GM21529 (cell line): Measurements from ENCODE around the gene HS6ST3.

Experiments
- ATAC-seq: cut with Tn5 transposase; IDR thresholded peaks from one replicate; pipeline ENCODE4 v1.9.1; 2021; ENCODE audit not compliant: unreplicated experiment

The HS6ST3 gene

DNA sequence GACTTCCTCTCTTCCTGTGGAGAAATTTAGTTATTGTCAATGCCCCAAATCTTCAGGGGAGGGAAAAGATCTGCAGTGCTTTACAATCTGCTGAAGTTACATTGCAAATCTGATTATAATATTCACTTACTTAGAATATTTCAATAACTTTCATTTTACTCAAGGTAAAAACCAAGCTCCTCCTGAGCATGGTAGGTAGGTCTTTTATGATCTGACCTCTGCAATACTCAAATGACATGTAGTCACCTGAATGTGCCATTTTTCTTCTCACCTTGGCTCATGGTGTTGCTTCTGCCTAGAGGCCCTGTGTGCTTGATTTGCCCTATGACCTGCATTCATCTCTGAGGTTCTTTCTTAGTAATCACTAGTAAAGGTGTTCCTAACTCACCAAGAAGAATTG is 331.4 kb downstream of the HS6ST3 start:
- ATAC-seq, result no peak

DNA sequence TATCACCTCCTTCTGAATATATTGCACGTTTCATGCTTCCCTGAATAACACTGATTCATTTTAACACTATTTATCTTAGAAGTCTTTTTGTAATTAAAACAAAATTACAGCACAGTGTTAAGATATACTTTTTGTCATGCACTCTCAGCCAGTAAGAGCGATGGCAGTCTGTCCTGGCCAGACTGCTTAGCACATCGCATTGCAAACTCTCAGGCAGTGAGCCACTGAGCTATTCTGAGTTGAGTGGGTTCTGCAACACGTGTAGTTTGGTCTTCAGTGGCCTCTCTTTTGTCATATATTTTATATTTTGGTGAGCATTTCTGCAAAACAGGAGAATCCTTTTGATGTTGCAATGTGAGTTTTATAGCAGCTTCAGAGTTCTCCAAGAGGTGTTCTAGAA is 332.1 kb downstream of the HS6ST3 start:
- ATAC-seq, result no peak

DNA sequence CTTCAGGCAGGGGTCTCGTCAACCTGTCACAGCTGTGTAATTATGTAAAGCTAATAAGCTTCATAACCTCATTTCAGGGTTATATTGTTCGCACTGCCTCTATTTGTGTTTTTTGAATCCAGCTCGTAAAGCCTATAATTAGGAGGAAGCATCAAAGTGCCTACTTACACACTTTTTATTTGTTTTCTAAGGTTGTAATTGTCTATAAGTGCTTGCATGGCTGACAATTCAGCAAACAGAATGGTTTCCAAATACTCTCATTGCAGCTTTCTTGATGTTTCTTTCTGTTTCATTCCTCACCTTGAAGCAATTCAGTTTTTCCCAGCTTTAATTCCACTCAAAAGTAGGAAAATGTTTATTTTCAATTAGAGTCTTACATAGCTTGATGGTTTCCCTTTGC is 336.3 kb downstream of the HS6ST3 start:
- ATAC-seq, result no peak

DNA sequence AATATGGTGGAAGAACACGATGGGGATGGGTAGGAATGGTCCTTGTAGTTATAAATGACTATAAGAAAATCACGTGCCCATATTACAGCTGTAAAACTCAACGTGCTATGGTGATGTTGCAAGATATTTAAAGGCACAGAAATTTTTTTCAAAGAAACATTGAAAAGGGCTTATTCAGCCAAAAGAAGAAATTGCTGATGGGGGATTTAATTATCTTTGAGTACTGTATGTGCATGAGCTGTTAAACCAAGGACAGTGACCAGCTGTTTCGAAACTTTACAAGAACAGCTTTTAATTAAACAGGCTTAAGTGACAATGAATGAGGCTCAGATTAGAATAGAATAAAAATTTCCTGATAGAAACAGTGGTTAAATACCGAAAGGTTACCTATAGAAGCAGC is 339.0 kb downstream of the HS6ST3 start:
- no peak for ATAC-seq

DNA sequence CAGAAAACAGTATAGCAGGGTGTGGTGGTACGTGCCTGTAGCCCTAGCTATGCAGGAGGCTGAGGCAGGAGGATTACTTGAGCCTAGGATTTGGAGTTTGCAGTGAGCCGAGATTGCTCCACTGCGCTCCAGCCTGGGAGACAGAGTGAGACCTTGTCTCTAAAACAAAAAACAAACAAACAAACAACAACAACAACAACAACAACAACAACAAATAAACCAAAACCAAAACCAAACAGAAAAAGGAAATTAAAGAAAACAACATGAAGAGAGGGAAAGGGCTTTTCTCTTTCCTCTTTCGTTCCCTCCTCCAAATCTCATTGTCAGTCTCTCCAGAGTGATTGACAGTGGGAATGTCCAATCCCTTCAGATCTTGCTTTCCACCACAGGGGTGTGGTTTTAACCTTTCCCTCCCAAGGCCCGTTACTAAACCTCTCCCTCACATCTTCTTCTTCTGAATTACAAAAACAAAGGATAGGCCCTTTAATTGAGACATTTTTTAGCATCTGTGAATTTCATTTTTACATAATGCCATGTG is 341.2 kb downstream of the HS6ST3 start:
- no peak for ATAC-seq

DNA sequence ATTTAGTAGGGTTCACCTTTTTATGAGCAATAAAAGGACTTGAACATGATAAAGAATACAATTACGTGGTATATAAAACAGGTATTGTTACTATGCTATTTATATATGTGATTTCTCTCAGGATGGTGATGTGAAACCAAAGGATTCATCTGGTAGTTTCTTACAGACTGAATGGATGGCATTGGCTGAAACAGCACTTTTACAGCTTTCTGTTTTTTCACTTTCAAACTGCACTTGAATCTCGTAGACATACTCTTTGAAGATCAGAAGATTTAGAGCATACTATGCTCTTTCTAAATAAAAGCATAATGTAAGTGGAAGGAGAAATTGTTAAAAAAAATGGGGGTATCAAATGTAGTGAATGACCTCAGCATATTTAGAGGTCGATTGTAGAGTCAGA is 354.8 kb downstream of the HS6ST3 start:
- no peak for ATAC-seq

DNA sequence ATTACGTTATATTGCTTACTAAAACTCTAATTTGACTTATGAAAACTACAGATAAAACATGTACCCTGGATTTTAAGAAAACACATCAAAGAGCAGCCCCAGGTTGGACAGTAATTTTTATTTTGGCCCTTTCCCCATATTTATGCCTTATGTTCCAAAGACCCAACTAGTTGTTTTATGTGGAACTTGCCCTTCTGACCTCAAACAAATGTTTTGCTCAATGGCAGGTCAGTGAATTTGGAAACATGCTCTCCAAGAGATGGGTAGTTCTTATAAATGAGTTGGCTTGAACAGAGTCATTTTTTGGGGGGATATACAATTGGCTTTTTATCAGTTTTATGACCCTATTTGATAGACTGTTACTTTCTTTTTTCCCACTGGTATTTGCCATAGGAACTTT is 360.0 kb downstream of the HS6ST3 start:
- no peak for ATAC-seq

DNA sequence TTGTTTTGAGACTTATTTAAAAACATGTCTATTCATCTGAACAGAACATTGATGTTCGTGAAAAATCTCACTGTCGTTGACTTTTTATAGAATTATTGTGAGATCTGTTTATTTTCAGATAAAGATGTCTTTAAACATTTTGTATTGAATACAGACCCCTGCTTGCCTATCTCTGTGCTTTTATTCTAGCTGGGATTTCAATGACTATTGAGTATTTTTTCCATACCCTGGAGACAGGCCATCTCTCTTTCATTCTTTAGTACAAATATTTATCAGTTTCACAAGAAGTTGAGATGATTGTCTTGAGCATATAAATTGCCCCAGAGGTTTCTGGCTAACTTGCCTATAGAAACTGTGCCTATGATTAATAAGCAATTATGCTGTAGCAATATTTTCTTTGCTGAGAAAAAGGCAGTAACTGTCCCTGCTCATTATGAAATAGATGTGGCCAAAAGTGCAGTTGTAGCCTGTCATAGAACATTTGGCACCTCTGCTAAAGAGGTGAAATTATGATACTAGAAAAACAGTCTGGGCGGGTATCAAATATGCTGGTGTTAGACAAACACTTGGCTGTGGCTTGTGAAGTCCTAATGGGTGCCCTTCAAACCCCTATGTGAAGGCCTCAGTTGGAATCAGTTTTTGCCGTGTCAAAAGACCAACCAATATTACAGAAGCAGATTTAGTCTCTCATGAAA is 360.6 kb downstream of the HS6ST3 start:
- no peak for ATAC-seq

DNA sequence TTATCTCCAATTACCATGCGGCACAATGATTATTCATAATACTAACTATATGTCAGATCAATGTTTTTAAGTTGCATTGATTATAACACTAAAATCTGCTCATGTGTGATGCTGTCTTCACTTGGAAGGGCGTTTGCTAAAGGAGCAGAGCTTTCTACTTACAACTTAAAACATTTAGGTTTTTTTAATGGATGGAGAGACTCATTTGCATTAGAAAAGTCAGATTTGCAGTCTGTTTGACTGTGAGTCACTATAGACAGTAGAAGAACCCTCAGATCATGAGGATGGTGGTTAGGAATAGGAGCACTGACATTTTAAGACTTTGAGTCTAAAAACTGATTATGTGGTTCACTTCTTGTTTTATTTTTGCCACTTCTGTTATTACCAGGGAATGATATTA is 364.6 kb downstream of the HS6ST3 start:
- no peak for ATAC-seq

DNA sequence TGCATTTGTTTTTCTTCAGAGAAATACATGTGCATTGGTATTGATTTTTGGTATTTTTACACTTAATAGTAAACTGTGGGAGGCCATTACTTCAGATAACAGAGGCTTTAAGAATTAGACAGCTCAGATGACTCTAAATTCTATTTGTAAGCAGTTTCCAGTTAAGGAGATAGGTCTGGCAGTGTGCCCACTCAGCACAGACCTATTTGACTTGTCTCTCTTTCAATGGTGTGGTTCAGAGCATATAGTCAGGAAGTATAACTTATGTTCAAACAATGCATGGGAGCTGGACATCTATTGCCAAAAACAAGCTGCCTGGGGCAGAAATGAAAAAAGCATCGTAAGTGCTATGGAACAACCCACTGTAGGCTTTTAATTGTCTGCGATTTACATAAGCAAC is 370.7 kb downstream of the HS6ST3 start:
- ATAC-seq, result no peak

DNA sequence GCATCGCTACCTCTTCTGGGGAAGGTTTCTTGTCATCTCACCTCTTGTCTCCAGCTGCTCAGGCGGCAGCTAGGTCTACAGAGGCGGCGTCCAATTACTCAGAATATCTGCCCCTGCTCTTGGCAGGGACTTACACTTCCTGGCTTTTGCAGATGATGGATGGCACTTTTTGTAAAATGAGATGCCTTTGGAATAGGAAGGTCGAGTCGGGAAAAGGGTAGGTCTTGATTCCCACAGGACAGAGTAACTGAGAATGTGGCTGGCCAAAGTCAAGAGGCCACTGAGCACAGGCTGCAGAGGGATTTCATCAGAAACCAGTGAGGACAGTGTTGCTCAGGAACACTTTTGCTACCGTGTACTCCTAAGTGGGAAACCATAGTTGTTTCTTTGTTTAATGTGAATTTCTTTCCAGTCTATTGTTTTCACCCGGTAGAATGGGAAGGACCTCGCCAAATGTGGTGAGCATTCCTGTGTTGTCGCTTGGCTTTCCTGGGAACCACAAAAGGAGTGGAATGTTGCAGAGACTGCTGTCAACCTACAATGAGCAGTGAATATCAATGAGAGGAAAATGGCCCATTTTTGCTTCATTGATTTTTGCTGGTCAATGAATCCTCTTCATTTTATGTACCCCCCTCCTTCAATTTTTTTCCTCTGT is 383.7 kb downstream of the HS6ST3 start:
- ATAC-seq, result no peak

DNA sequence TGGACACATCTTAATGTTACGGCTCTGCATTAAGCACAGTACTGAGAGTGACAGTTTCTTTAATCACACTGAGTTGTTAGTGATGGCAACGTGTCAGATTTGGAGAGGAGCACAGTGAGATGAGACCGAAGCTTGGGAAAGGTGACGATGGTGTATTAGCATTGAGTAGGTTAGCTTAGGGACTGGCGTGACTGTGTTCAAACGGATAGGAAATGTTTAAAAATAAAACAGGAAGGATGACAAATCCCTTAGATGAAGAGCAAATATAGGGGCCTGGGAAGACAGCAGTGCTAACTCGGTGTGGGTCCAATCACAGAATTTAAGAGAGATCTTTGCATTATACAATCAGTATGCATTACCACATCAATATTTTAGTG is 384.3 kb downstream of the HS6ST3 start:
- no peak for ATAC-seq

DNA sequence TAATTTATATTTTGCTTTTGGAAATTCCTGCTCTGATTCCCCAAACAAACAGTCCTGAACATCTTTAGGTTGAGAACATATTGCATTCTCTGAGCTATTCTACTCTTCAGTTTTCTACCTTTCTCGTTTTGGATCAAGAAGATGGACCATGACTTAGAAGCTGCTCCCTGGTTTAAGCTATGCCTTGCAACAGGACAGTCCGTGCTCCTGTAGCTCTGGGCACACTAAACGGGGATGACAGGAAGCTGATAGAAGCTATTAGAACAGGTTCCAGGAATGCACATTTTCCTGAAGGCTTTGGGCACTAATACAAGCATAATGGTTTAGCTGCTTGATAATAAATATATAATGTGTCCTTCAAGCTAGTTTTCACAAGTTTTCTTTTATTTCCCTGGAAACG is 385.2 kb downstream of the HS6ST3 start:
- ATAC-seq, result no peak

DNA sequence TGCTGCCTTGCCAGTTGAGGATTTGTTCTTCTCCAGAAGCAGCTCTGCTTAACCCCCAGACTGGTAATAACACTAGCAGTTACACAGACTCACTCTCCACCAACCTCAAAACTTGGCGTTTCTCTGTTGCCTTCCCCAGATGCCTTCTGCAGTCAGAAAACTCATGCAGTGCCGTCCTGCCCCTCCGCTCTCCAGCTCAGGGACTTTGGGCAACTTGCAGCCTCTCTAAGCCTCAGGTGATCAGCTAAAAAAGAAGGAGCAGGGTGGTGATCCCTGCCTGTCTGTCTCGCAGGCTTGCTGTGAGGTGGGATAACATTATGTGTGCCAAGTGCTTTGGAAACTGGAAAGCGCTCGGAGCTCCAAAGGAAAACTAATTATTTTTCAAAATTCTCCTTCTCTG is 391.6 kb downstream of the HS6ST3 start:
- ATAC-seq, result no peak

DNA sequence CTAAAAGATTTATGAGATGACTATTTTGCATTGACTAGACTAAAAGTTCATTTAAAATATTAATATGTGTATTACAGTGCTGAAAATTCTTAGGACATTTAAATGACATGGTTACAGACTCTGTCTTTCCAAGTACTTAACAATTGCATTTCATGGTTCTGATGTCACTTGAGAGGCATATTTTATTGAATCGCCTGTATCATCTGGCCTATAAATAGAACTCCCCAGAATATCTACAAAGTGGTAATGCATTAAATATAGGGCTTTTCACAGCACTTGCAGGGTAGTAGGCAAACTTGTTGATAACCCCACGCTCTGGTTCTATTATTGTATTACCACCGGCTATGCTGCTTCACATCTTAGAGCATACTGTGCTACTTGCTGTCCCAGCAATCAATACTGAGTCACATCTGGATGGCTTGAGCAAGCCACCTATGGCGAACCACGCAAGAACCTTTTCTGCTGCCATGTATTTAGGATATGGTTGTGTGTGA is 400.6 kb downstream of the HS6ST3 start:
- no peak for ATAC-seq

DNA sequence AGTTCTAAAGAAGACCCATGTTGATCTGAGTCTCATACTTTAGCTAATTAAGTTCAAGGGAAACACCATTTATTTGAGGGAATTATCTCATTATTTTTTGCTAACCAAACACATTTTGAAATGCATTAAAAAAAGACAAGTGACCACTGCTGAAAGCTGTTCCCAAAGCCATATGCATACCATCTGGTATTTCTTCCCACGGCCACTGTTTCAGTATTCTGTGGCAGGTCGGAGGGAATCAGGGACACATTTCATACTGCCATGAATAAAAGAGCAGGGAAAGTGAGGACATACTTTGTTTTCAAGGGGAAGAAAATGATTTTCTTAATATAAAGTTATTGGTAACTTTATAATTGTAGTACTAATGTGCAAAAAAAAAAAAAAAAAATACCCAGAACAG is 401.2 kb downstream of the HS6ST3 start:
- no peak for ATAC-seq

DNA sequence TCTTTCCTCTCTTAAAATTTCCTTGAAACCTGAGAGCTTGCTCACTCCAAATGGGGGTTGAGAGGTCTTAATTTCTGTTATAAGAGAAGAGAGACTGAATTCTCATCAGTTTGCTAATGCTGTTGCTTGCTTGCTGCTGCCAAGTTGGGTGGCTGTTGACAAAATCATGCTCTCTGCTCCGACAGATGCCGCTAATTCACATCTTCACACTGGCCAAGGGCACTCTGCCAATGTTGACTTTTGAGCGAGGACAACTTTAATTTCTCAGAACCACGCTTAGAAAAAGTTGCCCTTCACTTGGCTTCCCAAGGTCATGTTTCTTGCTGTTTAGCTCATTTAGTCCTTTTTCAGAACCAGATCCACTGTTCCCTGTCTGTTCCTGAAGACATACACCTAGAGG is 402.9 kb downstream of the HS6ST3 start:
- no peak for ATAC-seq

DNA sequence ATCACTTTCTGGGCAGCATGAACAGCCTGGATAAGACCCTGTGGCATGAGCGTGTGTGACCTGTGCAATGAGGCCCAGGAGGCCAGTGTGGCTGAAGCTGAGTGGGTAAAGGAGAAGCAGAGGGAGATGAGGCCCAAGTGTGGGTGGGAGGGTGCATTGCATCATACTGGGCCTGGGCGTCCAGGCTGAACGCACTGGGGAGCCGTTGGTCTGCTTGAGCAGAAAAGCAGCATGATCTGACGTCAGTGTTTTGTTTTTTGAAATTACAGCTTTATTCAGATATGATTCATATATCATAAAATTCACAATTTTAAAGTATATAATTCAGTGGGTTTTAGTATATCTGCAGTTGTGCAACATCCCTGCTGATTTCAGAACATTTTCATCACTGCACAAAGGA is 409.7 kb downstream of the HS6ST3 start:
- no peak for ATAC-seq

DNA sequence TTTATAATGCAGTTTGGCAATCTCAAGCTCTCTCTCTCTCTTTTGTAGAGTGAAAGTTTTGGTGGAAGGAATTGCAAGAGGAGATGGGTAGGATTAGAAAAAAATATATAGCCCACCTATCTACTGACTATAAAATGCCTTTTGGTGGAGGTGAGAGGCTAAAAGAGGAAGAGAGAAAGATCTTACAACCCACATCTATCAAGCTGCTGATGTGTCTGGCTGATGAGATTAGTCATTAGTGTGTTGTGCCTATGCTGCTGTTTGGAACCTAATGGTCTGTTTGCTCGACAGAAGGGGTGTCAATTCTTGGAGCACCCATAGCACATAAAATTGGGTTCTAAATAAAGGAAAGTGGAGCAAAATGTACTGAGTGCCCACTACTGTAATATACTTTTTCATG is 411.0 kb downstream of the HS6ST3 start:
- ATAC-seq, result no peak

DNA sequence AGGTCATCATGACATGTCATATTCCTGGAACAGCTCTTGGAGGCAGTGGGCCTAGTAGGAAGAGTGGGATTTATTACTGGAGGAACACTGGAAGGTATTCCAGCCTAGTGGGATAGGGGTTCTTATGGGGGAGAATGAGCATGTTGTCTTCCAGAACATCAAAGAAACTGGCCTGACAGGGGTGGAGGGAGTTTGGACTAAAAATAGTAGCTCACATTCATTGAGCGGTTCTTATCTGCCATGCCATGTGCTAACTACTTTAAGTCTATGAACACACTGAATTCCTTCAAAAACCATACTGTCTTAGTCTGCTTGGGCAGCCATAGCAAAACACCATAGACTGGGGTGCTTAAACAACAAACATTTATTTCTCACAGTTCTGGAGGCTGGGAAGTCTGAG is 413.6 kb downstream of the HS6ST3 start:
- no peak for ATAC-seq

DNA sequence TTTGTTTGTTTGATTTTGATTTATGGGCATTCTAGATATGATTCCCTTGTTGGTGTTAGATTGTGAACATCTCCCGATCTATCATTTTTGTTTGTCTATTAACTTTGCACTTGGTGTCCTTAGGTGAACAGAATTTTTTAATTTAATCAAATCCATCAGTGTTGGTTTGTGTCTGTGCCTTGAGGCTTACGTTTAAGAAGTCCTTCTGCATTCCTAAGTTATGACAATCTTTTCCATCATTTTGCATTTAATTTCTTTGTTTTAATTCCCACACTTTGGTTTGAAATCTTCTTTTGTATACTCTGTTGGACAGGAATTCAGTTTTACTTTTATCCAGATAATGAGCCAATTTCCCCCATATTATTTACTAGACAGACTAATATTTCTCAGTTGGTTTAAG is 421.7 kb downstream of the HS6ST3 start:
- no peak for ATAC-seq

DNA sequence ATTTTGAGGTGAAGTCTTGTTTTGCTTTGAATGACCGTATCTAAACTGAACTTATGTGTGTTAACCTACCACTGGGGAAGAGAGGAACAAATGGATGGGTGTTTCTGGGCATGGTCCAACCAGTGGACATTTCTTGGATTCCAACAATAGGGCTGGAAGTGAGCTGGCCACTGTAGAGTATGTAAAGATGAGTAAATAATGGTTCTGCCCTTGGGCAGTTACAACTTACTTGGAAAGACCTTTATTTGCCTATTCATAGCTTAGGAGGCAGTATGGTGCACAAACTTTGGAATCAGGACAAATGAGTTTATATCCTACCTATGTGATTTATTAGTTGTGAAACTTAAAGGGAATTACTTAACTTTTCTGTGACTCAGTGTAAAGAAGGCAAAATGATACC is 429.5 kb downstream of the HS6ST3 start:
- ATAC-seq, result no peak
